GM21390 (cell line): ENCODE data around the gene H2BK1.

Experiments used
- ATAC-seq: cut with Tn5 transposase; IDR thresholded peaks from one replicate; pipeline ENCODE4 v1.9.1; 2021; ENCODE audit not compliant: unreplicated experiment

H2BK1 gene

GRCh38 chr7:151232917-151233701 lies 22.8 kb upstream of the H2BK1 start:
- ATAC-seq = peak; percentile 32

DNA sequence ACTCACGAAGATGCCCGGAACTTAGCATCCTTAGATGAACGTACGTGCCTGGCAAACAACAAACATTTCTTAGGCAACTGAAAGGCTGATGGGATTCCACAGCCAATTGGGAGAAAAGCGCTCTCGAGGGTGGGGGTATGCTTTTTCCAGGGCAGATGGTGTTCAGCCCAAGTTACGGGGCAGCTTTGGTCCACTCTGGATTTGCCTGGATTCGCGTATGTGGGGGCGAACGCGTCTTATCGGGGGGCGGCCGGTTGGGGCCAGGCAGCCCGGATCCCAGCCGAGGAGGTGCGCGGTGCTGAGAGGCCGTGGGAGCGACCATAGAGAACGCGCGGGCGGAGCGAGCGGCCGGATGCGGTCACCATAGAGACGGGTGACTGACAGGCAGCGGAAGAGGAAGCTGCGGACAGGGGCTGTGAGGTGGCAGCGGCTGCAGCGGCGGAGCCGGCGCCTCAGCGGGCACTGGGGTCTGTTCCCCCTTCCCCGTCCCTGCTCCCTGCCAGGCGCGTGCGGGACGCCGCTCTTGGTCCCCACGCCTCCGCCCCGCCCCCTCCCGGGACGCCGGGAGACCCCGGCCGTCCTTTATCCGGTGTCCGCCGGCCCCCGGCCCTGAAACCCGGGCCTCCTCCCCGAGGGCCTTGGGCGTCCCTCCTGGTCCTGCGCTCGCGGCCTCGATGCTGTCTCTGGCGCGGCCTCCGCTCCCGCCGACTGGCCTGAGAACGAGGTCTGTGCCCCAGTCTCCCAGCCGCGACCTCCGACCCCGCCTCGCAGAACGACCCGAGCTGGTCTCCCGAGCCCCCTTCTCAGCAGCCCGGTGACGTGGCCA lies 22.0 kb upstream of the H2BK1 start, which contains the start of gene CHPF2:
CHPF2 (plus strand) TSS at position 393 of the 826 bp plus-strand sequence. CDS start 1,529 bp downstream, outside the sequence.
- peak; percentile 94 for ATAC-seq

GRCh38 chr7:151231080-151231479 lies 20.8 kb upstream of the H2BK1 start:
- ATAC-seq = no peak

DNA sequence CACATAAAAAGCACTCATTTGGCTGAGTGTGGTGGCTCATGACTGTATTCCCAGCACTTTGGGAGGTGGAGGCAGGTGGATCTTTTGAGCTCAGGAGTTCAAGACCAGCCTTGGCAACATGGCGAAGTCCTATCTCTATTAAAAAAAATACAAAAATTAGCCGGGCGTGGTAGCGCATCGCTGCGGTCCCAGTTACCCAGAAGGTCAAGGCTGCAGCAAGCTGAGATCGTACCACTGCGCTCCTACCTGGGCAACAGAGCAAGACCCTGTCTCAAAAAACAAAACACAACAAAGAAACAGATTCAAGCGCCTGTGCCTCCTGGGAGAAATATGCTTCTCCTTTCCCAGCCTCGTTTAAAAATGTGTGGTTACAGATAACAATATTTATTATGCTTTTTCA lies 19.0 kb upstream of the H2BK1 start:
- ATAC-seq = no peak

GRCh38 chr7:151228024-151228866 lies 18.0 kb upstream of the H2BK1 start:
- ATAC-seq = no peak

GRCh38 chr7:151226875-151227782 lies 16.8 kb upstream of the H2BK1 start, which contains the start of gene ABCF2:
Gene ABCF2, minus strand, starts transcription at chr7:151227205. Its CDS starts 747 bp downstream, at chr7:151226458.
- peak; percentile 99 for ATAC-seq

DNA sequence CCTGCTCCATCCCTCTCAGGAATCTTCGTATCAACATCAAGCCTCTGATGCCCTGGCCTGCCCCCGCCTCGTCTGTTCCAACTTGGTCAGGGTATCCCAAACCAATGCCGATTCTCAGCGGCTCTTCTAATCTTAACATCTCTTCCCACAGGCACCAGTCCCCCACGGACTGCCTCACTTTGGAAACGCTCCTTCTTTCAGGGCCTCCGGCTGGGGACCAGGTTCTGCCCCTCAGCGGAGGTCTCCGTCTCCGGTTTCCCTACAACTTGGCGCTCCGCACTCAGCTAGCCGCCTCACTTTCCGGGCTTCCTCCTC lies 16.2 kb upstream of the H2BK1 start:
- ATAC-seq = peak; percentile 3

GRCh38 chr7:151225948-151226510 lies 15.7 kb upstream of the H2BK1 start:
- no peak for ATAC-seq

DNA sequence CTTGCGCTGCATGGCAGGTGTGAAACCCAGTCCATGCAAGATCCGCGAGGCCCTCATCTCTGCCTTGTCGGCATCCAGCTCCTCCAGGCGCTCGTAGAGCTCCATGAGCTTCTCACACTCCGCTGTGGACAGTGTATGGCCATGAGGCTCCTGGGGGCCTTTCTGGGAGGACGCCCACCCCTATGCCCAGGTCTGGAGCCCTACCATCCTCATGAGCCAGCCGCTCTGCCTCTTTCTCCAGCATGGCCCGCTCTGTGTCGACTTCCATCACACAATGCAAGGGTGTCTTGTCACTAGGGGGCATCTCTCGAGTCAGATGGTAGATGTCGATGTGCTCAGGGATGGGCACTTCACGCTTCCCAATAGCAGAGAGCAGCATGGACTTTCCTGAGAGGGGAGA lies 13.4 kb upstream of the H2BK1 start:
- ATAC-seq = no peak

- no peak for ATAC-seq
These were observed 7.9 kb upstream of the H2BK1 start for GRCh38 chr7:151218170-151218569.

DNA sequence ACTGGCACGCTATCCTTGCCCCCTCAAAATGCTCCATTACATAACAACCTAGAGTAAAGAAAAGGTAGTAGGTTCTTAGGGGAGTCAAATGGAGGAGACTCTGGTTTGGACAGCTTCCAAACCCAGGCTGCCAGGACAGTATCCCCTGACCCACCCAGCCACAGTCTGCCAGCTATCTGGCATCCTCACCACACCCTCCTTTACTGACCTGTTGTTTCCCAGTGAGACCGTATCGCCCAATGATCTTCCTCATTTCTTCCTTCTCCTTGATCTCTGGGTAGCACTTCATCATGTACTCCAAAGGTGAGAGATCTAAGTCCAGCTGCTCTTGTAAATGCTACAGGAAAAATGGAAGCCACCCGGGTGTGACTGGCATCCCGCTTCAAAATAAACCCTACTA lies 5.1 kb upstream of the H2BK1 start:
- no peak for ATAC-seq

- no peak for ATAC-seq
These were observed 3.5 kb upstream of the H2BK1 start for GRCh38 chr7:151213826-151214225.

- ATAC-seq = no peak
These were observed 2.3 kb upstream of the H2BK1 start for GRCh38 chr7:151212626-151213025.

DNA sequence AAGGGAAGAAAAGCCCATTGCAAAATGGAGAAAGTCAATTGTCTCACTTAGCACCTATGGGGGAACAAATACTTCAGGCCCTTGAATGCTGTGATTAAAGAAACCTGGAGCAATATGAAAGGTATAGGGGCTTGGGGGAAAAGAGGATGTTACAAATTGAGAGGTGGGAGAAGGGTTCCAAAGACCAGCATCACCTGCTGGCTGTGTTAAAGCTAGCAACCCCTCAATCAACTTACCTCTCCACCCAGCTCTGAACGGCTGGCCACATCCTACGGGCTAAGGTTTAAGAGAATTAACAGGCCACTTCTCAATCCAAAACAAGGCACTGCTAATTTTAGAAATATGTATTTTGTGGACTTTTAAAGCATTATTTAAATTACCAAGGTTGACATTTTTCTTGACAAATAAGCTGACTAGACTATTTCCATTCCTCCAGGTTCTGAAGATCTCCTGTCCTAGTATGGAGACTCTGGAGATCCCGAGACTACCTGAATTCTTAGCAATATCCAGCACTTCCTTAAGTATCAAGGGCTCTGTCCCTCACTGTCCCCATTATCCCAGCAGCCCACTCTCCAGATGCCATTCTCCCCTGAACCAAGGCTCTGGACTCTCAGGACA lies 976 bp upstream of the H2BK1 start:
- no peak for ATAC-seq

DNA sequence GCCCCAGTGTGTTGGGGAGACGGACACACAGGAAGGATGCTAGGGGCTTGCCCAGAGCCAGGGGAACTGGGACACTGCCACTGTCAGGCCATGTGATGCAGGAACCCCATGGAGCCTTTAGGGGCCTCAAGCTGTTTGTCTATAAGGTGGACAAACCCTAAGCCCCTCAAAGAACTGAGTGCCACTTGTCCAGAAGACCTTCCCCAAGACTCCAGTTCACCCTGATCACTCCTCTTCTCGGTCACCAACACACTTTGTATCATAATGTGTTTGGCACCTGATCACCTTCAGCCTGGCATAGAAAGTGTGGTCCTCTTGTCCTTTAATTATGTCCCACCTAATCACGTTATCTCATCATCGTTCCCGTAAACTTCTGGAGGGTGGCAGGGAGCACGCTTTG lies 700 bp downstream of the H2BK1 start:
- ATAC-seq = no peak

DNA sequence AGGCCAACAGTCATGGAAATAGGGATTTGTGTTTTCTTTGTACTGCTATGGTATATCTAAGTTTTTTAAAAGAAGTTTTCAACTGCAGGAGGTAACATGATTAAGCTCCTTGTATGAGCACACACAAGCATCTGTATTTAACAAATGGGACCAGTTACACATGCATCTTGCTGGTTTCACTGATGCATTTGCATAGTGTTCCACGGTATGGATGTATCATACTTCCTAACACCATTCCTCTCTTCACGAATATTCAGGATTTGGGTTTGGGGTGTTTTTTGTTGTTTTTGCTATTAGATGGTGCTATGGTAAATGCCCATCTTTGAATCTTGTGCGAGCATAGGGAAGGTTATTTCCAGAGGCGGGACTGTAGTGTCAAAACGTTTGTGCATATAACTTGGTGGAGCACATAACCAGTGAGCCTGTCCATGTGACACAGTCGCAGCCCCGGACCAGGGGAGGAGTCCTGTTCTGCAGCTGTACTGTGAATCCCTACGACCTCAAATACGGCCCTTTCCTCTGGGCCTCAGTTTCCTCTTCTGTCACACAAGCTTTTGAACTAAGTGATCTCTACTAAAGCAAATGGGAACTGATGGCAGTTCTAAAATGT lies 1.9 kb downstream of the H2BK1 start:
- ATAC-seq = no peak

- ATAC-seq = no peak
These were observed 2.5 kb downstream of the H2BK1 start for GRCh38 chr7:151207804-151208203.

- no peak for ATAC-seq
These were observed 3.0 kb downstream of the H2BK1 start for GRCh38 chr7:151207315-151207714.

GRCh38 chr7:151206914-151207313 lies 3.4 kb downstream of the H2BK1 start:
- no peak for ATAC-seq
